Measurements from ENCODE around the gene CCDC71. TPM values are rescaled to one million over a fixed set of nuclear protein-coding genes. Genes with fewer than 3 reads are reported as not detected.

The CCDC71 gene
- total RNA-seq, 1 donor from 2014 or later: 31.6 TPM

DNA sequence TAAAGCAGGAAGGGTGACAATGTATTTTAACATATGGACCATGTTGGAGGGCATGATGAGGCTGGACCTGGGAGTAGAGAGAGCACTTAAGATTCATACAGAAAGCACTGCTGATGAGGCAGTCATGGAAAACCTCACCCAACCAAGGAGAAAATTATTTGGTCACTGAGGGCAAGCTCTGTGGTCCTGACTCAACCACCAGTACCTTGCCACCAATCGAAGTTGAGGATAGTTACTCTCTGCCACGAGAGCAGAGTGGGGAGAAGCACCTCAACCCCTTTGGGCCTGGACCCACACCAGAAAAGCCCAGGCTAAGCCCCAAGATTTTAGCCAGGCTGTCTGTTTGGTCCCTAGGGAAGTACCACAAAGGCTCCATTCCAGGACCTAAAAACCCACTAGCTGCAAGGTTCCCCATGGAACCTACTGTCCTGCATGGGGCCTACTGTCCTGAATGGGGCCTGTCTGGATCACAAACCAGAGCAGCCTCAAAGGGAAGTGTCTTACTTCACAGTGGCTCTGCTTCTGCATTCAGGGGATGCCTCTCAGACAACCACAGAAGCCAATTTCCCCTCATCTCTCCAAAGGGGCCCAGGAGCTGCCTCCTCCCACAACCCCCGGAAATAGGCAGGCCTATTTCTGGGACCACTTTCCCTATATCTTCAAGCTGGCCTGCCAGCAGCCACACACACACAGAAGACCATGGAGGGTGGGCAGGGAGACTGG lies 4.2 kb downstream of the CCDC71 start:
- Histone ChIP-seq H3K27ac (no peak overlapping the region), H3K9me3 (no peaks in the 10 kb centered on the region), H3K36me3 (peaks cover 21 to 27% of the 10 kb centered on the region in 2 donors), H3K4me1 (peaks cover 0 to 13% of the 10 kb centered on the region in 2 donors), H3K4me3 (no peak overlapping the region), H3K27me3 (no peaks in the 10 kb centered on the region)
- TF ChIP-seq, protein P1, sequence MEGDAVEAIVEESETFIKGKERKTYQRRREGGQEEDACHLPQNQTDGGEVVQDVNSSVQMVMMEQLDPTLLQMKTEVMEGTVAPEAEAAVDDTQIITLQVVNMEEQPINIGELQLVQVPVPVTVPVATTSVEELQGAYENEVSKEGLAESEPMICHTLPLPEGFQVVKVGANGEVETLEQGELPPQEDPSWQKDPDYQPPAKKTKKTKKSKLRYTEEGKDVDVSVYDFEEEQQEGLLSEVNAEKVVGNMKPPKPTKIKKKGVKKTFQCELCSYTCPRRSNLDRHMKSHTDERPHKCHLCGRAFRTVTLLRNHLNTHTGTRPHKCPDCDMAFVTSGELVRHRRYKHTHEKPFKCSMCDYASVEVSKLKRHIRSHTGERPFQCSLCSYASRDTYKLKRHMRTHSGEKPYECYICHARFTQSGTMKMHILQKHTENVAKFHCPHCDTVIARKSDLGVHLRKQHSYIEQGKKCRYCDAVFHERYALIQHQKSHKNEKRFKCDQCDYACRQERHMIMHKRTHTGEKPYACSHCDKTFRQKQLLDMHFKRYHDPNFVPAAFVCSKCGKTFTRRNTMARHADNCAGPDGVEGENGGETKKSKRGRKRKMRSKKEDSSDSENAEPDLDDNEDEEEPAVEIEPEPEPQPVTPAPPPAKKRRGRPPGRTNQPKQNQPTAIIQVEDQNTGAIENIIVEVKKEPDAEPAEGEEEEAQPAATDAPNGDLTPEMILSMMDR (IDR thresholded peaks at IDR 0.05): no peak
- intact Hi-C loops (cut with DNase I): no loop called here
- DNase-seq (ENCODE audit: low spot score in 2 of 2): no peak

DNA sequence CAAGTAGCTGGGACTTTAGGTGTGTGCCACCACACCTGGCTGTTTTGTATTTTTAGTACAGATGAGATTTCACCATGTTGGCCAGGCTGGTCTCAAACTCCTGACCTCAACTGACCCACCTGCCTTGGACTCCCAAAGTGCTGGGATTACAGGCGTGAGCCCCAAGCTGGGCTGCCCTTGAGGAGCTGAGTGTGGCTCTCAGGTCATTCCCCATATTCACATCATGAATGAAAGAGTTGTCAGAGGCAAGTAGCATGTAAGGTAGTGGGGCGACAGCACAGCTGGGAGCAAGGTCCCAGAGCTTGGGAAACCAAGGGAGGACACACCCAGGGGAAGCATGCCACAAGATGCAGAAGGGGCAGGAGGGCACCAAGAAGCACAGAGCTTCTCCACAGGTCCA lies 4.9 kb downstream of the CCDC71 start:
- DNase-seq (ENCODE audit: low spot score in 2 of 2): no peak
- Histone ChIP-seq H3K27ac (no peak overlapping the region), H3K36me3 (peaks cover 21 to 27% of the 10 kb centered on the region in 2 donors), H3K9me3 (no peaks in the 10 kb centered on the region), H3K4me3 (no peak overlapping the region), H3K4me1 (peaks cover 0 to 6% of the 10 kb centered on the region in 2 donors), H3K27me3 (no peaks in the 10 kb centered on the region)
- intact Hi-C loops (cut with DNase I): no loop called here
- TF ChIP-seq, protein P1 (IDR thresholded peaks at IDR 0.05): no peak

DNA sequence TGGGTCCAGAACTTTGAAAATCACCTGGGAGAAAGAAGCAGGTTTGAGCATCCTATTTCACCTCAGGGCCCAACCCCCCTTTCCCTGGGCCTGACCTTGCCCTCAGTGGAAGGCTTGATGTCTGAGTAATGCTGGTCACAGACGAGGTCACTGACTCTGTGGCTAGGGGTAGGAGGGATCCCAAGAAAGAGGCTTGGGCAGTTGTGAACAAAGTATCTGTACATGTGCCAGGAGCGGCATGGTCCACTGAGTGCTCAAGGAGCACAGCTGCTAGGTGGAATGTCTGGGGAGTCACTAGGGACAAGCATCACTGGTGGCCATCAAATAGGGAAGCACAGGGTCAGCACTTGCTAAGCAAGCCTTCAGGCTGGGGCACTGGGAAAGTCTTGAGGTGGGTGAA lies 7.3 kb downstream of the CCDC71 start:
- H3K27me3 ChIP-seq: no peaks in the 10 kb centered on the region
- no peak overlapping the region for H3K27ac ChIP-seq
- TF ChIP-seq, protein P1 (IDR thresholded peaks at IDR 0.05): no peak
- no peaks in the 10 kb centered on the region for H3K4me1 ChIP-seq
- DNase-seq (ENCODE audit: low spot score in 2 of 2): no peak
- intact Hi-C loops (cut with DNase I): no loop called here
- H3K4me3 ChIP-seq: no peak overlapping the region
- H3K9me3 ChIP-seq: no peaks in the 10 kb centered on the region
- peaks cover 21 to 22% of the 10 kb centered on the region in 2 donors for H3K36me3 ChIP-seq

DNA sequence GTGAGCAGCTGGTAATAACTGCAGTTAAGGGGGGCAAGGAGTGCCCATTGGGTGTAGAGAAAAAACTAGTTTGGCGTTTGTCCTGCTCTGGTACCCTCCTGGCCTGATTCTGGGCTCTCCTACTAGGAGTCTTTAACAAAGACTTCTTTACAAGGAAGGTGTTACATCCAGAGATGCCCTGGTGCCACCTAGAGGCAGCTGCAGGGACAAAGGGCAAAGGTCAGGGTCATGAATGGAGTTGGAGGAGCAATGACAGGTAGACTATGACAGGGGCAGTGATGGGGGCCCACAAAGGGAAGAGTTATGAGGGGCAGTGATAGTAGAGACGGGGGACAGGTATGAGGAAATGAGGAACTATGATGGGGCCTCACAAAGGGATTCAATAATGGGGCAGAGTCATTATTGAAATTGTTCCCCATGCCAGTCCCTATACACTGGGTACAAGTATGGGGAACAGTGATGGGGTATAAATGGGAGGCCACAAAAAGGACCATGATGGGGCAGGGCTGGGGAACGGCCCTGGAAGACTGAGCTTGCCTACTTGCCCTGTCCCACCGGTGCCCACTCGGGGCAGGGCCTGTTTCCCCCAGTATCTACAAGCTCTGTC lies 7.9 kb downstream of the CCDC71 start:
- Histone ChIP-seq H3K27me3 (no peaks in the 10 kb centered on the region), H3K36me3 (peaks cover 15 to 16% of the 10 kb centered on the region in 2 donors), H3K27ac (no peak overlapping the region), H3K4me1 (no peaks in the 10 kb centered on the region), H3K4me3 (no peak overlapping the region), H3K9me3 (no peaks in the 10 kb centered on the region)
- intact Hi-C loops (cut with DNase I): no loop called here
- DNase-seq (ENCODE audit: low spot score in 2 of 2): no peak
- TF ChIP-seq, protein P1 (IDR thresholded peaks at IDR 0.05): peak in 2 of 3 experiments; percentile 23 to 34

DNA sequence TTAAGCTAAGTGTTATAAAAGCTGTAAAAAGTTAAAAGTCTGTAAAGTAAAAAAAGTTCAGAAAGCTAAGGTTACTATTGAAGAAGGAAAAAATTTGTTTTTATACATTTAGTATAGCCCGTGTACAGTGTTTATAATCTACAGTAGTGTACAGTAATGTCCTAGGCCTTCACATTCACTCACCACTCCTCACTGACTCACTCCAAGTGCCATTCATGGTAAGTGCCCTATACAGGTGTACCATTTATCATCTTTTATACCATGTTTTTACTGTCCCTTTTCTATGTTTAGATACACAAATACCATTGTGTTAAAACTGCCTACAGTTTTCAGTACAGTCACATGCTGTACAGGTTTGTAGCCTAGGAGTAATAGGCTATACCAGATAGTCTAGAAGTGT lies 8.8 kb downstream of the CCDC71 start:
- TF ChIP-seq, protein P1 (IDR thresholded peaks at IDR 0.05): no peak
- Histone ChIP-seq H3K27me3 (no peaks in the 10 kb centered on the region), H3K27ac (no peak overlapping the region), H3K4me3 (no peak overlapping the region), H3K9me3 (no peaks in the 10 kb centered on the region), H3K4me1 (no peaks in the 10 kb centered on the region), H3K36me3 (peaks cover 6 to 7% of the 10 kb centered on the region in 2 donors)
- intact Hi-C loops (cut with DNase I): no loop called here
- no peak for DNase-seq (ENCODE audit: low spot score in 2 of 2)

All from ascending aorta (tissue), 2 donors.